GM12878 (cell line): ENCODE measurements around the gene FAM114A1. TPM values are rescaled to one million over a fixed set of nuclear protein-coding genes. Genes with fewer than 3 reads are reported as not detected.

Source experiments
- ATAC-seq: fragments of 200-7000 bp; cut with Tn5 transposase; 3 replicates; pipeline ENCODE4 v1.9.1; 2020; ENCODE audit warnings: mild to moderate bottlenecking, moderate library complexity
- BruUV-seq: library from RNA; stranded (reverse); fragments of 400-500 nt; replicated peaks from 2 replicates; lab custom pipeline; 2021; lab: Mats Ljungman, UMichigan
- CTCF ChIA-PET: fragments of 300-600 bp; sonication (Branson Sonifier 250); formaldehyde crosslinking; extraction: SDS; loops from one replicate; lab custom pipeline; 2021; ENCODE audit warnings: inconsistent platforms; lab: Yijun Ruan, JAX
- POLR2A ChIA-PET: fragments of 350-600 bp; formaldehyde crosslinking; extraction: SDS; loops from one replicate; lab custom pipeline; 2021; ENCODE audit warnings: inconsistent platforms; lab: Charles Lee
- RAD21 ChIA-PET: fragments of 300-600 bp; sonication (Branson Sonifier 250); formaldehyde crosslinking; loops from one replicate; lab custom pipeline; 2023; ENCODE audit warnings: antibody characterized with exemption; ENCODE audit not compliant: unreplicated experiment; lab: Charles Lee
- SMC1A ChIA-PET: fragments of 300-600 bp; sonication (Branson Sonifier 250); formaldehyde crosslinking; loops from one replicate; lab custom pipeline; 2023; ENCODE audit not compliant: unreplicated experiment, uncharacterized antibody; lab: Charles Lee
- DNase-seq: peaks from one replicate; pipeline ENCODE4 v3.0.0-alpha.2; 2011; ENCODE audit warnings: low read depth, low spot score
- FAIRE-seq: peaks from 3 replicates; lab custom pipeline; 2011; peaks lifted over from hg19 to GRCh38; lab: Jason Lieb, UNC
- H2AFZ ChIP-seq: 2 replicates; pipeline ENCODE4 v1.6.0; 2011; ENCODE audit warnings: low read depth, low read length, control low read depth; ENCODE audit not compliant: control insufficient read depth
- H3K27ac ChIP-seq: 2 replicates; pipeline ENCODE4 v1.5.1; 2011; ENCODE audit warnings: control low read depth; ENCODE audit not compliant: control insufficient read depth, insufficient read depth
- H3K27me3 ChIP-seq, 2 experiments: replicated peaks in 1 of 2; 2 replicates each; pipeline versions ENCODE4 v1.6.0 to v1.6.1; 2011; ENCODE audit warnings: low read length in 1 of 2; ENCODE audit not compliant: control insufficient read depth in 2 of 2, insufficient read depth in 2 of 2
- H3K36me3 ChIP-seq, 2 experiments: 2 replicates each; pipeline ENCODE4 v1.5.1; 2011; ENCODE audit warnings: low read length in 1 of 2; ENCODE audit not compliant: control insufficient read depth in 2 of 2, insufficient read depth in 2 of 2
- H3K4me1 ChIP-seq: 2 replicates; pipeline ENCODE4 v1.6.1; 2011; ENCODE audit warnings: mild to moderate bottlenecking, low read length, moderate library complexity, mixed read lengths; ENCODE audit not compliant: control insufficient read depth, insufficient read depth
- H3K4me2 ChIP-seq: 2 replicates; pipeline ENCODE4 v1.6.0; 2011; ENCODE audit warnings: control low read depth; ENCODE audit not compliant: control insufficient read depth, insufficient read depth
- H3K4me3 ChIP-seq: fragments of 200-600 bp; sonication (generic); 2 replicates; pipeline ENCODE4 v1.5.1; 2016
- H3K79me2 ChIP-seq: 2 replicates; pipeline ENCODE4 v1.6.0; 2011; ENCODE audit warnings: low read length; ENCODE audit not compliant: control insufficient read depth, insufficient read depth
- H3K9ac ChIP-seq: 2 replicates; pipeline ENCODE4 v1.8.0; 2011; ENCODE audit warnings: low read length, control low read depth, mixed read lengths; ENCODE audit not compliant: control insufficient read depth, insufficient read depth
- H3K9me3 ChIP-seq: replicated peaks from 3 replicates; pipeline ENCODE4 v1.5.1; 2011; ENCODE audit warnings: mild to moderate bottlenecking, low read length; ENCODE audit not compliant: control insufficient read depth, insufficient read depth
- H4K20me1 ChIP-seq: 2 replicates; pipeline ENCODE4 v1.6.0; 2011; ENCODE audit not compliant: control insufficient read depth, insufficient read depth
- BCL3 ChIP-seq: IDR thresholded peaks from 2 replicates; pipeline ENCODE4 v1.6.1; 2011; ENCODE audit warnings: borderline replicate concordance, low read depth, mild to moderate bottlenecking, moderate library complexity, low read length; ENCODE audit not compliant: insufficient read depth, poor library complexity, severe bottlenecking
- CBFB ChIP-seq: IDR thresholded peaks from 2 replicates; pipeline ENCODE4 v1.6.1; 2016; ENCODE audit warnings: antibody characterized with exemption, low read depth
- DPF2 ChIP-seq: fragments of 450-650 bp; IDR thresholded peaks from 2 replicates; pipeline ENCODE4 v1.6.1; 2017; ENCODE audit warnings: mild to moderate bottlenecking
- IRF3 ChIP-seq: fragments of 450-650 bp; IDR thresholded peaks from 2 replicates; pipeline ENCODE4 v1.6.1; 2014; ENCODE audit warnings: mild to moderate bottlenecking
- NR2F1 ChIP-seq: fragments of 450-650 bp; conservative IDR thresholded peaks from 2 replicates; pipeline ENCODE4 v1.6.1; 2017; ENCODE audit warnings: mild to moderate bottlenecking
- PBX3 ChIP-seq: IDR thresholded peaks from 2 replicates; pipeline ENCODE4 v1.6.1; 2011; ENCODE audit warnings: mild to moderate bottlenecking, low read depth, low read length, moderate library complexity; ENCODE audit not compliant: insufficient replicate concordance
- RUNX3 ChIP-seq: IDR thresholded peaks from 2 replicates; pipeline ENCODE4 v1.6.1; 2012; ENCODE audit warnings: low read length, inconsistent platforms
- SRF ChIP-seq, 2 experiments: IDR thresholded peaks; 2 replicates each; pipeline ENCODE4 v1.6.1; 2011; ENCODE audit warnings: low read depth in 2 of 2, low read length in 2 of 2, mild to moderate bottlenecking in 1 of 2, moderate library complexity in 1 of 2
- ZBTB11 ChIP-seq: fragments of 450-650 bp; formaldehyde crosslinking; IDR thresholded peaks from 2 replicates; pipeline ENCODE4 v1.5.0; 2022; ENCODE audit warnings: mild to moderate bottlenecking, missing genetic modification characterization
- ZNF687 ChIP-seq: fragments of 450-650 bp; IDR thresholded peaks from 2 replicates; pipeline ENCODE4 v1.6.1; 2017; ENCODE audit warnings: mild to moderate bottlenecking, moderate library complexity
- WGBS: methylation state at CpG from one replicate; pipeline ENCODE4 v1.1.6; 2016; ENCODE audit warnings: low lambda C conversion rate; ENCODE audit not compliant: insufficient replicate concordance, insufficient coverage; ENCODE audit errors: missing lambda C conversion rate; 5-methylcytosine and 5-hydroxymethylcytosine counted together
- in situ Hi-C: fragments of 300-500 bp; cut with MboI; formaldehyde crosslinking; loops from 9 replicates; pipeline ENCODE4 v1.14.3; 2018; ENCODE audit warnings: mixed read lengths
- intact Hi-C: fragments of 100-400 bp; cut with micrococcal nuclease; formaldehyde crosslinking; loops from one replicate; pipeline ENCODE4 v1.14.2; 2022; ENCODE audit not compliant: unreplicated experiment
- polyA plus RNA-seq, 11 experiments: library from polyadenylated mRNA; depleted of rRNA in 4 of 11; unstranded in 6 of 11; stranded (reverse) in 5 of 11; fragments of >200 nt; fragmentation: Nextera tagmentation in 4 of 11; fragmentation: Illumina TruSeq in 1 of 11; extraction: Ambion mirVana in 4 of 11; extraction: Trizol in 1 of 11; gene quantifications; 1 replicate in 1 of 11; 2 replicates in 10 of 11; pipeline versions ENCODE4 v1.2.1 to v1.2.3, GENCODE V29; 2011 to 2016; ENCODE audit warnings: inconsistent platforms in 2 of 11, missing spikeins in 2 of 11, low read depth in 1 of 11
- total RNA-seq, 4 experiments: library from RNA; depleted of rRNA in 3 of 4; stranded (reverse); fragments of >200 nt in 3 of 4; fragmentation: Illumina TruSeq in 1 of 4; extraction: Trizol in 1 of 4; gene quantifications; 2 replicates each; pipeline versions ENCODE4 v1.2.1 to v1.2.3, GENCODE V29; 2013 to 2021

Gene FAM114A1
- total and polyA plus RNA-seq, 10 of the 15 experiments (the other 5 are each of a cell fraction or from before 2014, with no cell fraction given), result 1.3 to 6.2 (median 3.9) TPM

GRCh38 chr4:38884254-38884653, 16.6 kb downstream of the FAM114A1 start:
- Histone ChIP-seq H3K27ac (no peak overlapping the region), H3K9ac (no peak overlapping the region), H4K20me1 (no peaks in the 10 kb centered on the region), H2AFZ (no peak overlapping the region), H3K27me3 (no peaks in the 10 kb centered on the region), H3K4me2 (no peak overlapping the region), H3K4me1 (peaks cover 4% of the 10 kb centered on the region), H3K9me3 (no peaks in the 10 kb centered on the region), H3K79me2 (no peaks in the 10 kb centered on the region), H3K4me3 (no peak overlapping the region), H3K36me3 (0 out of 4 replicates have a peak, but pooled peaks cover 0 to 4% of the 10 kb centered on the region in 2 experiments)
- POLR2A ChIA-PET, result interaction anchor here (0.7 to 1.0 kb wide), 3 partner anchors 9 to 18 kb away, joined by 3 read pairs; no protein-coding TSS in a partner anchor
- in situ Hi-C loops, result no loop called here
- RAD21 ChIA-PET, result interaction anchor here (0.7 to 2.0 kb wide), 4 partner anchors 10 to 125 kb away, joined by 3 to 6 read pairs (median 4); no protein-coding TSS in a partner anchor
- BruUV-seq, result no TSS peak
- SMC1A ChIA-PET, result interaction anchor here (0.7 to 2.5 kb wide), 5 partner anchors 9 to 23 kb away, joined by 3 to 12 read pairs (median 4); no protein-coding TSS in a partner anchor
- 98% methylated on average over 4 of the region's 4 CpGs for WGBS
- CTCF ChIA-PET, result interaction anchor here (1.4 to 7.9 kb wide), 6 partner anchors 9 to 102 kb away, joined by 3 to 100 read pairs (median 6); partner anchors contain the start of gene TLR10
- intact Hi-C loops, result no loop called here
- 0 out of 3 replicates have a peak, but pooled peaks have one; percentile 17 for ATAC-seq
- FAIRE-seq, result no peak
- no peak for DNase-seq
- TF ChIP-seq BCL3 (no peak), PBX3 (no peak), SRF (IDR thresholded peaks at IDR 0.05; ENCODE audit: low read depth in 2 of 2, low read length in 2 of 2) (no peak), IRF3 (no peak), NR2F1 (no peak), RUNX3 (no peak), ZBTB11 (CRISPR knock-in tag) (no peak), CBFB (no peak), DPF2 (no peak), ZNF687 (no peak)
